Tibial artery (tissue), 4 donors: ENCODE data around the gene COL7A1.

Experiments
- DNase-seq, 2 donors: peaks; one replicate each; pipeline ENCODE4 v3.0.0-alpha.2; 2019
- H3K27ac ChIP-seq, 2 donors: fragments of 200-600 bp; sonication (generic) in 1 of 2; 1 replicate in 1 of 2; 2 replicates in 1 of 2; pipeline ENCODE4 v1.5.1; 2018 to 2019; ENCODE audit warnings: mild to moderate bottlenecking in 1 of 2
- H3K27me3 ChIP-seq, 2 donors: fragments of 200-600 bp; sonication (generic) in 1 of 2; one replicate each; pipeline versions ENCODE4 v1.5.1 to v1.6.0; 2016 to 2019
- H3K36me3 ChIP-seq, 3 donors: fragments of 200-600 bp; sonication (generic) in 2 of 3; one replicate each; pipeline ENCODE4 v1.5.1; 2016 to 2019; ENCODE audit warnings: mild to moderate bottlenecking in 2 of 3
- H3K4me1 ChIP-seq, 4 donors: fragments of 200-600 bp; sonication (generic) in 2 of 4; 1 replicate in 3 of 4; 2 replicates in 1 of 4; pipeline ENCODE4 v1.5.1; 2016 to 2019
- H3K4me3 ChIP-seq, 2 donors: fragments of 200-600 bp; sonication (generic) in 1 of 2; 1 replicate in 1 of 2; 2 replicates in 1 of 2; pipeline ENCODE4 v1.5.1; 2018 to 2019; ENCODE audit warnings: mild to moderate bottlenecking in 2 of 2
- H3K9me3 ChIP-seq, 3 donors: fragments of 200-600 bp; sonication (generic) in 1 of 3; one replicate each; pipeline ENCODE4 v1.5.1; 2016 to 2019
- intact Hi-C: fragments of 100-400 bp; cut with DNase I; formaldehyde crosslinking; loops from one replicate; pipeline ENCODE4 v1.15.0; 2023; ENCODE audit warnings: low total_unique reads
- TF ChIP-seq, protein P1 (sequence below), 2 experiments: fragments of 200-600 bp in 1 of 2; fragments of 450-650 bp in 1 of 2; IDR thresholded peaks; one replicate each; pipeline ENCODE4 v1.5.1; 2017 to 2019; ENCODE audit warnings: antibody characterized with exemption in 2 of 2, mild to moderate bottlenecking in 1 of 2, moderate library complexity in 1 of 2

The COL7A1 gene

DNA sequence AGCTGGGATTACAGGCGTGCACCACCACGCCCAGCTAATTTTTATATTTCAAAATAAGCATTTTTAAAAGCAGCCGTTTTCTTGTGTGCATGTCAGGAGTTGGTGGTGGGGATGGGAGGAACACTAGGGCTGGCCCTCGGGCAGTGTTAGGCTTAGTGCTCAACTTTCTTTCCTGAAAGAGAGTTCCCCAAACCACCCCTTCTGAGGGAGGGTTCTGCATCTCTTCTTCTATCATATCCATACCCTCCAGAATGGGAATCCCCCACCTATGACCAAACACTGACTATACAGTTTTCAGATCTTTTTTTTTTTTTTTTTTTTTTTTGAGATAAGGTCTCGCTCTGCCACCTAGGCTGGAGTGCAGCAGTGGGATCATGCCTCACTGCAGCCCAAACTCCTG is 51.0 kb downstream of the COL7A1 start:
- peaks cover 6 to 28% (median 6%) of the 10 kb centered on the region in 3 donors for H3K36me3 ChIP-seq
- TF ChIP-seq, protein P1, sequence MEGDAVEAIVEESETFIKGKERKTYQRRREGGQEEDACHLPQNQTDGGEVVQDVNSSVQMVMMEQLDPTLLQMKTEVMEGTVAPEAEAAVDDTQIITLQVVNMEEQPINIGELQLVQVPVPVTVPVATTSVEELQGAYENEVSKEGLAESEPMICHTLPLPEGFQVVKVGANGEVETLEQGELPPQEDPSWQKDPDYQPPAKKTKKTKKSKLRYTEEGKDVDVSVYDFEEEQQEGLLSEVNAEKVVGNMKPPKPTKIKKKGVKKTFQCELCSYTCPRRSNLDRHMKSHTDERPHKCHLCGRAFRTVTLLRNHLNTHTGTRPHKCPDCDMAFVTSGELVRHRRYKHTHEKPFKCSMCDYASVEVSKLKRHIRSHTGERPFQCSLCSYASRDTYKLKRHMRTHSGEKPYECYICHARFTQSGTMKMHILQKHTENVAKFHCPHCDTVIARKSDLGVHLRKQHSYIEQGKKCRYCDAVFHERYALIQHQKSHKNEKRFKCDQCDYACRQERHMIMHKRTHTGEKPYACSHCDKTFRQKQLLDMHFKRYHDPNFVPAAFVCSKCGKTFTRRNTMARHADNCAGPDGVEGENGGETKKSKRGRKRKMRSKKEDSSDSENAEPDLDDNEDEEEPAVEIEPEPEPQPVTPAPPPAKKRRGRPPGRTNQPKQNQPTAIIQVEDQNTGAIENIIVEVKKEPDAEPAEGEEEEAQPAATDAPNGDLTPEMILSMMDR (IDR thresholded peaks at IDR 0.05): no peak
- no peak for DNase-seq
- H3K4me3 ChIP-seq: no peak overlapping the region
- peaks cover 0 to 3% (median 0%) of the 10 kb centered on the region in 4 donors for H3K4me1 ChIP-seq
- H3K27me3 ChIP-seq: no peaks in the 10 kb centered on the region
- no peak overlapping the region for H3K27ac ChIP-seq
- intact Hi-C loops: loop anchor here (10.0 kb wide), 1 partner anchor 149 kb away; no protein-coding TSS in a partner anchor
- no peaks in the 10 kb centered on the region for H3K9me3 ChIP-seq

DNA sequence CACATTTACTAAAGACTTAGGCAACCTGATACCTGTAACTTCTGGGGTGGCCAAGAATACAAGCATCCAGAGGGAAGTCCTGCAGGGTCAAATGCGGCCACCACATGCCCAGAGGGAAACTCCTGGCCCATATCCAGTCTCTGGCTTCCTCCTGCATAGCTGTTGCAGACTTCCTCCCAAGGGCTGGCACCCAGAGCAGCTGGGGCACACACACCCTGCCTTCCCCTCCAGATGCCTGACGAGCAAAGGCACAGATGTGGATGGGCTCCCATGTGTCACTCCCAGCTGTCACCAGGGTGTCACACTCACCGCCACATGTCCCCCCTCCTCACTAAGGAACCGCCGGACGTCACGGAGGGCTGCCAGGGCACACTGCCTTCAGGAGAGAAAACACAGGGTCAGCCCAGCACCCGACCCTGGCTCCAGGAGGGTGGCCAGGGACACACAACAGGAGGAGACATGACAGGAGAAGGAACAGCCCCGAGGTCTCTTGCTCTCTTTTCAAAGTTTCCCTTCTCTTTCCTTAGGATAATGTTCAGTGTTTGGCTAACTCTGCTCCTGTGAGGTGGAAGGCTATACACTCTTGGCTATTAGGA is 51.8 kb downstream of the COL7A1 start:
- no peak overlapping the region for H3K4me3 ChIP-seq
- DNase-seq: peak in 1 of 2 donors; percentile 69
- H3K27me3 ChIP-seq: no peaks in the 10 kb centered on the region
- no peak overlapping the region for H3K27ac ChIP-seq
- peaks cover 0 to under 1% (median 0%) of the 10 kb centered on the region in 4 donors for H3K4me1 ChIP-seq
- intact Hi-C loops: loop anchor here (10.0 kb wide), 1 partner anchor 149 kb away; no protein-coding TSS in a partner anchor
- TF ChIP-seq, protein P1 (IDR thresholded peaks at IDR 0.05): no peak
- H3K9me3 ChIP-seq: no peaks in the 10 kb centered on the region
- peaks cover 6 to 35% (median 6%) of the 10 kb centered on the region in 3 donors for H3K36me3 ChIP-seq

DNA sequence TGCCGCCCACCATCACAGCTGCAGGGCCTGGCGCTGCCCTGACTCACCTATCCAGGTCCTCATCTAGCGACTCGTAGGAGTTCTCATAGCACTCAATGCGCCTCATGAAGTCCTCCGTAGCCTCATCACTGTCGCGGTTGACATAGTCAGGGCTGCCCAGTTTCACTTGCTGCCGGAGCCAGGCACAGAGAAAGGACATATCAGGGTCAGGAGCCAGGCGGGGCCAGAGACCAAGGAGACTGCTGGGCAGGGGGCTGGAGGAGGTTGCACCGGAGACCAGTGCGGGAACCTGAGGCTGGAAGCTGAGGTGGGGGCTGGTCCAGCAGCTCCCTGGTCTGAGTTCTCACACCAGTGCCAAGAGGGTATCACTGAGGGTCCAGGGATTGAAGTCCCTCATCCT is 56.7 kb downstream of the COL7A1 start:
- Histone ChIP-seq H3K27me3 (no peaks in the 10 kb centered on the region), H3K9me3 (no peaks in the 10 kb centered on the region), H3K36me3 (peaks cover 0 to 67% (median 26%) of the 10 kb centered on the region in 3 donors), H3K27ac (no peak overlapping the region), H3K4me1 (no peaks in the 10 kb centered on the region), H3K4me3 (no peak overlapping the region)
- no peak for DNase-seq
- TF ChIP-seq, protein P1 (IDR thresholded peaks at IDR 0.05): no peak
- intact Hi-C loops: no loop called here

DNA sequence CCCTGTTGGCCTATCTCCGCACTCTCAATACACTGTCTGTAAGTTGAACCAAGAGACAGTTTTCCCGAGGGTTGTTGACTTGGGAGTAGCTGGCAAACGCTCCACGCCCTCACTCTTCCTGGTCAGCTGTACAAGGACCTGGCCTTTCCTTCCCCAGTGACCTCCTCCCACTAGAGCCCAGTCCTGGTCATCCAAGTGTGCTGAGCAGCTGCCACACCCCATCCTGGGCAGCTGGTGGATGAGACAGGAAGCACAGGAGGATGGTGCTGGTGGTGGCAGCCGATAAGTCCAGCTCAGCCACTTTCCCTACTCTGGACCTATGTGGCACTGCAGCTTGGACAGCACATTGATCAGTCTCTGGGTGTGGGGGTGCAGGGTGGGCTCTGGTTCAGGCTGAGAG is 58.3 kb downstream of the COL7A1 start:
- Histone ChIP-seq H3K4me3 (no peak overlapping the region), H3K27ac (no peak overlapping the region), H3K27me3 (no peaks in the 10 kb centered on the region), H3K36me3 (peaks cover 0 to 59% (median 27%) of the 10 kb centered on the region in 3 donors), H3K9me3 (no peaks in the 10 kb centered on the region), H3K4me1 (no peaks in the 10 kb centered on the region)
- intact Hi-C loops: no loop called here
- no peak for DNase-seq
- TF ChIP-seq, protein P1 (IDR thresholded peaks at IDR 0.05): no peak

DNA sequence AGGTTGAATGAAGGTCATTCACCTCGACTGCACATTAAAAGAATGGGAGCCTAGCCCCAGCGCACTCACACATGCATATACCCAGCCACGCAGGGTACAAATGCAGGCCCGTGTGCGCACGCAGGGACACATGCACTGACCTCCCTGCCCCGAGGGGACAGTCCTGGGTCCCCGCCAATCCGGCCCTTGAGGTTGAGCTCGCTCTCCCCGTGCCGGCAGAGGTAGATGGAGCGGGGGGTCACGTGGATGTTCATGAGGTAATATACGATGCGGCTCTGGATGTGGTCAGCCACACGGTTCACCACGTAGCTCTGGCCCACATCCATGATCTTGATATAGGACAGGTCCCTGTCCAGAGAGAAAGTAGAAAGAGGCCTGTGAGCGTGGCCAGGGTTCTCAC is 59.0 kb downstream of the COL7A1 start:
- no peak for DNase-seq
- H3K36me3 ChIP-seq: peaks cover 0 to 59% (median 27%) of the 10 kb centered on the region in 3 donors
- intact Hi-C loops: no loop called here
- TF ChIP-seq, protein P1 (IDR thresholded peaks at IDR 0.05): no peak
- no peaks in the 10 kb centered on the region for H3K27me3 ChIP-seq
- H3K27ac ChIP-seq: no peak overlapping the region
- no peak overlapping the region for H3K4me3 ChIP-seq
- no peaks in the 10 kb centered on the region for H3K9me3 ChIP-seq
- H3K4me1 ChIP-seq: no peaks in the 10 kb centered on the region
